ENCODE measurements around the gene PLEKHG1. TPM values are rescaled to one million over a fixed set of nuclear protein-coding genes. Genes with fewer than 3 reads are reported as not detected.
A peak's percentile ranks its signal among the peaks of the same experiment; 100 is the strongest.

The PLEKHG1 gene
- total RNA-seq, 2 donors from 2014 or later, result 1.5 to 2.4 TPM

GRCh38 chr6:150598858-150599198 is 857 bp upstream of the PLEKHG1 start:
- Histone ChIP-seq H3K27me3 (ENCODE audit: control insufficient read depth, insufficient read depth, low read length, poor library complexity, severe bottlenecking) (peaks cover 67% of the 10 kb centered on the region), H3K27ac (ENCODE audit: low read depth, low read length) (no peak overlapping the region), H3K36me3 (ENCODE audit: control insufficient read depth, insufficient read depth, low read length) (no peaks in the 10 kb centered on the region), H3K4me1 (ENCODE audit: control insufficient read depth, insufficient read depth, low read length) (no peaks in the 10 kb centered on the region), H3K9me3 (ENCODE audit: control insufficient read depth, low read length) (no peaks in the 10 kb centered on the region), H3K9ac (ENCODE audit: extremely low read depth, low read length, poor library complexity, severe bottlenecking) (no peak overlapping the region), H3K4me3 (ENCODE audit: low read length) (no peak overlapping the region)
- peaks cover 75% of the 10 kb centered on the region for H3K27me3 Mint-ChIP-seq (ENCODE audit: insufficient read depth)
- 89 to 100% methylated on average over 1 to 3 of the region's 3 CpGs for WGBS, 2 experiments (ENCODE audit: insufficient coverage in 1 of 2, insufficient read length in 1 of 2)
- no peak overlapping the region for H3K27ac Mint-ChIP-seq
- peak overlapping the region; percentile 52 for H3K4me3 Mint-ChIP-seq
- no peaks in the 10 kb centered on the region for H3K36me3 Mint-ChIP-seq (ENCODE audit: low read depth)
- no peak for DNase-seq
- H3K9me3 Mint-ChIP-seq, result no peaks in the 10 kb centered on the region
- H3K4me1 Mint-ChIP-seq, result peaks cover 11% of the 10 kb centered on the region
- TF ChIP-seq CTCF (conservative IDR thresholded peaks at IDR 0.05), result no peak

DNA sequence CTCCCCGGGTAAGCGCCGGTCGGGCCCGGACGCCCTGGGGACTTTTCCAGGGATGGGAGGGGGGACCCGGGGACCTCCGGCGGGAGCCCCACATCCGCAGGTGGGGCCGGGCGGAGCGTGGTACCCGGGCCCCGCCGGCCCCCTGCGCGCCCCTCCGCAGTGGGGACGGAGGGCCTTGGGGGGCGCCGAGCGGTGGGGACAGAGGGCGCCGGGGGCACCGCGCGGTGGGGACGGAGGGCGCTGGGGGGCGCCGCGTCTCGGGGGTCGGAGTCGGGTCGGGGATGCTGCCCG is 270 bp downstream of the PLEKHG1 start:
- Mint-ChIP-seq H3K9me3 (no peaks in the 10 kb centered on the region), H3K36me3 (ENCODE audit: low read depth) (no peaks in the 10 kb centered on the region), H3K4me1 (peaks cover 11% of the 10 kb centered on the region), H3K4me3 (peak overlapping the region; percentile 79), H3K27me3 (ENCODE audit: insufficient read depth) (peaks cover 83% of the 10 kb centered on the region), H3K27ac (no peak overlapping the region)
- DNase-seq, result no peak
- Histone ChIP-seq H3K4me1 (ENCODE audit: control insufficient read depth, insufficient read depth, low read length) (no peaks in the 10 kb centered on the region), H3K36me3 (ENCODE audit: control insufficient read depth, insufficient read depth, low read length) (no peaks in the 10 kb centered on the region), H3K27ac (ENCODE audit: low read depth, low read length) (no peak overlapping the region), H3K27me3 (ENCODE audit: control insufficient read depth, insufficient read depth, low read length, poor library complexity, severe bottlenecking) (peaks cover 67% of the 10 kb centered on the region), H3K9ac (ENCODE audit: extremely low read depth, low read length, poor library complexity, severe bottlenecking) (no peak overlapping the region), H3K4me3 (ENCODE audit: low read length) (peak overlapping the region; percentile 77), H3K9me3 (ENCODE audit: control insufficient read depth, low read length) (no peaks in the 10 kb centered on the region)
- TF ChIP-seq CTCF (conservative IDR thresholded peaks at IDR 0.05), result no peak
- 0% methylated on average over 11 to 38 of the region's 38 CpGs for WGBS, 2 experiments (ENCODE audit: insufficient coverage in 1 of 2, insufficient read length in 1 of 2)

- Histone ChIP-seq H3K4me3 (ENCODE audit: low read length) (peak overlapping the region; percentile 77), H3K9me3 (ENCODE audit: control insufficient read depth, low read length) (no peaks in the 10 kb centered on the region), H3K27ac (ENCODE audit: low read depth, low read length) (peak overlapping the region; percentile 67), H3K36me3 (ENCODE audit: control insufficient read depth, insufficient read depth, low read length) (no peaks in the 10 kb centered on the region), H3K4me1 (ENCODE audit: control insufficient read depth, insufficient read depth, low read length) (no peaks in the 10 kb centered on the region), H3K27me3 (ENCODE audit: control insufficient read depth, insufficient read depth, low read length, poor library complexity, severe bottlenecking) (peaks cover 67% of the 10 kb centered on the region), H3K9ac (ENCODE audit: extremely low read depth, low read length, poor library complexity, severe bottlenecking) (no peak overlapping the region)
- Mint-ChIP-seq H3K36me3 (ENCODE audit: low read depth) (no peaks in the 10 kb centered on the region), H3K4me3 (peak overlapping the region; percentile 79), H3K27ac (peak overlapping the region; percentile 71), H3K27me3 (ENCODE audit: insufficient read depth) (peaks cover 83% of the 10 kb centered on the region), H3K4me1 (peaks cover 11% of the 10 kb centered on the region), H3K9me3 (no peaks in the 10 kb centered on the region)
- 0 to 1% methylated on average over 49 to 69 of the region's 69 CpGs for WGBS, 2 experiments (ENCODE audit: insufficient coverage in 1 of 2, insufficient read length in 1 of 2)
- peak; percentile 73 for TF ChIP-seq CTCF (conservative IDR thresholded peaks at IDR 0.05)
- DNase-seq, result peak; percentile 92
Observed at GRCh38 chr6:150600301-150601017, 774 bp downstream of the PLEKHG1 start.
